MM.1S (cell line): Measurements from ENCODE around the gene MTCL1.

Experiments used
- DNase-seq: peaks from one replicate; pipeline ENCODE4 v3.0.0-alpha.2; 2015
- H2AFZ ChIP-seq: fragments of 300-600 bp; sonication (generic); 2 replicates; pipeline ENCODE4 v1.6.0; 2016; ENCODE audit warnings: antibody characterized with exemption, low read length
- H3F3A ChIP-seq: fragments of 300-600 bp; sonication (generic); 2 replicates; pipeline ENCODE4 v1.6.1; 2016; ENCODE audit warnings: mild to moderate bottlenecking, antibody characterized with exemption, low read length, moderate library complexity, mixed read lengths; ENCODE audit not compliant: insufficient read depth
- H3K27ac ChIP-seq: fragments of 300-600 bp; sonication (generic); 2 replicates; pipeline ENCODE4 v1.5.1; 2016; ENCODE audit warnings: mild to moderate bottlenecking, low read length
- H3K27me3 ChIP-seq: fragments of 300-600 bp; sonication (generic); replicated peaks from 2 replicates; pipeline ENCODE4 v1.6.0; 2016; ENCODE audit warnings: low read length; ENCODE audit not compliant: insufficient read depth
- H3K36me3 ChIP-seq: fragments of 300-600 bp; sonication (generic); replicated peaks from 2 replicates; pipeline ENCODE4 v1.6.1; 2016; ENCODE audit warnings: mild to moderate bottlenecking, low read length, mixed read lengths; ENCODE audit not compliant: insufficient read depth
- H3K4me1 ChIP-seq: fragments of 300-600 bp; sonication (generic); 2 replicates; pipeline ENCODE4 v1.6.1; 2016; ENCODE audit warnings: low read length, mixed read lengths
- H3K4me2 ChIP-seq: fragments of 300-600 bp; sonication (generic); 2 replicates; pipeline ENCODE4 v1.6.0; 2016; ENCODE audit warnings: low read depth, low read length
- H3K4me3 ChIP-seq: fragments of 300-600 bp; sonication (generic); 2 replicates; pipeline ENCODE4 v1.5.1; 2016; ENCODE audit warnings: low read length, mixed read lengths
- H3K79me2 ChIP-seq: fragments of 300-600 bp; sonication (generic); 2 replicates; pipeline ENCODE4 v1.6.1; 2016; ENCODE audit warnings: mixed run types, low read length, mixed read lengths
- H3K9ac ChIP-seq: fragments of 300-600 bp; sonication (generic); 2 replicates; pipeline ENCODE4 v1.6.1; 2016; ENCODE audit warnings: low read length, mixed read lengths
- H3K9me2 ChIP-seq: fragments of 300-600 bp; sonication (generic); replicated peaks from 2 replicates; pipeline ENCODE4 v1.6.1; 2016; ENCODE audit warnings: mild to moderate bottlenecking, low read length, mixed read lengths; ENCODE audit not compliant: insufficient read depth
- H3K9me3 ChIP-seq: fragments of 300-600 bp; sonication (generic); replicated peaks from 2 replicates; pipeline ENCODE4 v1.6.1; 2016; ENCODE audit warnings: mild to moderate bottlenecking, low read length, mixed read lengths; ENCODE audit not compliant: insufficient read depth
- H4K20me1 ChIP-seq: fragments of 300-600 bp; sonication (generic); 2 replicates; pipeline ENCODE4 v1.6.1; 2016; ENCODE audit warnings: mild to moderate bottlenecking, low read length, moderate library complexity, mixed read lengths; ENCODE audit not compliant: insufficient read depth
- CTCF ChIP-seq: fragments of 300-600 bp; sonication (generic); IDR thresholded peaks from 2 replicates; pipeline ENCODE4 v1.5.1; 2016; ENCODE audit warnings: antibody characterized with exemption, low read length, mixed read lengths
- EZH2 ChIP-seq: fragments of 300-600 bp; sonication (generic); optimal IDR thresholded peaks from 2 replicates; pipeline ENCODE3; 2017; ENCODE audit warnings: low read depth, mild to moderate bottlenecking, antibody characterized with exemption, low read length, mixed read lengths
- EZH2phosphoT487 ChIP-seq: fragments of 300-600 bp; sonication (generic); IDR thresholded peaks from 2 replicates; pipeline ENCODE4 v1.6.1; 2018; ENCODE audit warnings: antibody characterized with exemption, low read length

The MTCL1 gene

GRCh38 chr18:8828300-8828699 is 122.9 kb downstream of the MTCL1 start:
- H3K79me2 ChIP-seq, result no peaks in the 10 kb centered on the region
- TF ChIP-seq EZH2 (no peak), EZH2phosphoT487 (no peak), CTCF (no peak)
- no peak overlapping the region for H2AFZ ChIP-seq
- H4K20me1 ChIP-seq, result no peaks in the 10 kb centered on the region
- H3F3A ChIP-seq, result no peaks in the 10 kb centered on the region
- no peaks in the 10 kb centered on the region for H3K27me3 ChIP-seq
- no peak overlapping the region for H3K9ac ChIP-seq
- no peak for DNase-seq
- H3K4me3 ChIP-seq, result no peak overlapping the region
- no peaks in the 10 kb centered on the region for H3K4me1 ChIP-seq
- H3K27ac ChIP-seq, result no peak overlapping the region
- H3K4me2 ChIP-seq, result no peak overlapping the region
- H3K9me2 ChIP-seq, result no peaks in the 10 kb centered on the region
- H3K36me3 ChIP-seq, result no peaks in the 10 kb centered on the region
- no peaks in the 10 kb centered on the region for H3K9me3 ChIP-seq

GRCh38 chr18:8828798-8829197 is 123.4 kb downstream of the MTCL1 start:
- Histone ChIP-seq H2AFZ (no peak overlapping the region), H3K79me2 (no peaks in the 10 kb centered on the region), H4K20me1 (no peaks in the 10 kb centered on the region), H3K4me3 (no peak overlapping the region), H3F3A (no peaks in the 10 kb centered on the region), H3K9ac (no peak overlapping the region), H3K36me3 (no peaks in the 10 kb centered on the region), H3K27me3 (no peaks in the 10 kb centered on the region), H3K27ac (no peak overlapping the region), H3K4me1 (no peaks in the 10 kb centered on the region), H3K9me2 (no peaks in the 10 kb centered on the region), H3K4me2 (no peak overlapping the region), H3K9me3 (no peaks in the 10 kb centered on the region)
- TF ChIP-seq CTCF, result no peak
- no peak for TF ChIP-seq EZH2phosphoT487
- no peak for TF ChIP-seq EZH2
- no peak for DNase-seq

GRCh38 chr18:8830067-8831060 is 125.0 kb downstream of the MTCL1 start:
- Histone ChIP-seq H3K4me2 (no peak overlapping the region), H3K79me2 (no peaks in the 10 kb centered on the region), H3K4me3 (no peak overlapping the region), H3K36me3 (no peaks in the 10 kb centered on the region), H3K27ac (no peak overlapping the region), H3F3A (no peaks in the 10 kb centered on the region), H3K9me2 (no peaks in the 10 kb centered on the region), H3K27me3 (no peaks in the 10 kb centered on the region), H3K9ac (no peak overlapping the region), H2AFZ (no peak overlapping the region), H4K20me1 (no peaks in the 10 kb centered on the region), H3K9me3 (no peaks in the 10 kb centered on the region), H3K4me1 (no peaks in the 10 kb centered on the region)
- no peak for TF ChIP-seq EZH2phosphoT487
- no peak for TF ChIP-seq EZH2
- no peak for TF ChIP-seq CTCF
- DNase-seq, result no peak
